Measurements from ENCODE around the gene COLQ.
"Not testable (repeated sequence)": the region's sequence is repeated elsewhere in the genome, so short reads cannot be mapped to it uniquely, and the experiment has no call there.

COLQ gene

DNA sequence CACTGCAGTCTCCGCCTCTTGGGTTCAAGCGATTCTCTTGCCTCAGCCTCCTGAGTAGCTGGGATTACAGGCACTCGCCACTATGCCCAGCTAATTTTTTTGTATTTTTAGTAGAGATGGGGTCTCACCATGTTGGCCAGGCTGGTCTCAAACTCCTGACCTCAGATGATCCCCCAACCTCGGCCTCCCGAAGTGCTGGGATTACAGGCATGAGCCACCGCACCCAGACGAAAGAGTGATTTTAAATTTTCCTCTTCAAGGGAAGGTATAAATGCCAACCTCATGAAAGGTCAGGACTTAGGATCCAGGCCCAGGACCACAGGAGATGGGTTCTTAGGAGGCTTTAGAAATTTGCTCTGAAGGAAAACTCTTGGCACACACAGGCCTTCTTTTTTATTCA is 110.5 kb downstream of the COLQ start:
- not testable (repeated sequence) for DNase-seq

DNA sequence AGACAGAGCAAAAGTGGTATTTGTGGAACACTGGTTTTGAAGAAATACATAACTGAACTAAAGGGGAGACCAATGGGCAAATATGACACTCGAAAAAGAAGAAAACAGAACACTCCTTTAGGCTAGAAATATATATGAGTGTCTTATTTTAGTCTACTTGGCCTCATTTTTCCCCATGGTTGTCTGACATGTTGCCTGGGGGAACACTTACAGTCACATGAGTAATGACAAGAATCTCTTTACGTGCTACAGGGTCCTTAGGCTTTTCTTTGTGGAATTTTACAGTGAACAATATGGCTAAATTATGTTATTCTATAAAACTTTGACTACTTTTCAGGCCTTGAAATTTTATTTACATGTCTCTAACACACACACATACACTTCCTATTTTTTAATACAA is 111.7 kb downstream of the COLQ start:
- DNase-seq, result no peak

DNA sequence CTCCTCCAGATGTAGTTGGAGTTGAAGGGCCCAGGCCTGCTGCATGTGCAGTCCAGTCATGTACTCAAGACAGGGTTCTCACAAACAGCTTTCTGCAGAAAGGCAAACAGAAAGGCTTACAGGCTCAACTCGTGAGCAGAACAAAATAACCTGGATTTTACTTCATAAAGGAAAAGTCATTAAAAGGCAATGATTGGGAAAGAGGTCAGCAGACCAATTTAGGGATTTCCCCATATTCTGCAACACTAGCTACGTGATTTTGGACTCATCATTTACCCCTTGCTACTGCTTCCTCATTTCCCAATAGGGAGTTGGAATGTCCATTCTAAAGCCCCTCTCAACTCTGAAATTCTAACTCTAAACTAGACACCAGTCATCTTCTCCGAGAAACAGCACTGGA is 112.3 kb downstream of the COLQ start:
- no peak for DNase-seq

DNA sequence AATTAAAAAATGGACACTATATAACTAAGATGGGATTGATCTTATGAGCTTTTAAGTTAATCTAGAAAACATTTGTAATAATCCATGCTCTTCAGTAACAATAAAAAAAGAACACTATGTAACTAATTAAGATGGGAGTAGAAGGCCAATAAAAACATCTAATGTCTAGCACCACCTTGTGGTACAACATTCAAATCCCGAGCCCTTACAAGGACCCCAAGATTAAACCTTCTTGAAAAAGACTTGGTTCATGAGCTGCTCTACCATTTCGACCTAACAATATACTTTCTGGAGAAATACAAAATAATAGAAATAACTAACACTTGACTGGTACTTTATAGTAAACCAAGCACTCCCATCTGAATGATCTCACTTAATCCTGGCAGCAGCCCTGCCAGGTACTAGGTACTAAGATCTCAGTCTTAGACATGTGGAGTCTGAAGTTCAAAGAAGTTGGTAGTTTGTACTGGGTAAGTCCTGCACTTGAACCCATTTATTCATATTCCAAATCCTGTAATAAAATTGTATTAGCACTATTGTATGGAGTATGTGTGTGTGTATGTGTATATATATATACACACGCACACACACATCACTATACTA is 116.0 kb downstream of the COLQ start:
- DNase-seq, result peak; percentile 6

DNA sequence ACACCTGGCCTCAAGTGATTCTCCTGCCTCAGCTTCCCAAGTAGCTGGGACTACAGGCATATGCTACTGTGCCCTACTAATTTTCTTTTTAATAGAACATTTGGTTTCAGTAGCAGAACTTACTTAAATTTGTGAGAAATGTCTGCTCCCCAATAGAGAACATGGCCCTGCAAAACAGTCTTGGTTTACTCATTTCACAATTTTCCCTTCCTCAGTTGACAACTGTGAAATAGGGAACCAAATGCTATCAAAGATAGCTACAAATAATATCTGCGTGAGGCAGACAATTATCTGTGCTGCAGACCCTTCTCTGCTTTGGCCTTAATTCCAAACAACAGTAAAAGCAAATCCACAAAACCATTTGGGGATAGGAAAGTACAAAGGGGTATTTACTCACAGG is 116.7 kb downstream of the COLQ start:
- no peak for DNase-seq

DNA sequence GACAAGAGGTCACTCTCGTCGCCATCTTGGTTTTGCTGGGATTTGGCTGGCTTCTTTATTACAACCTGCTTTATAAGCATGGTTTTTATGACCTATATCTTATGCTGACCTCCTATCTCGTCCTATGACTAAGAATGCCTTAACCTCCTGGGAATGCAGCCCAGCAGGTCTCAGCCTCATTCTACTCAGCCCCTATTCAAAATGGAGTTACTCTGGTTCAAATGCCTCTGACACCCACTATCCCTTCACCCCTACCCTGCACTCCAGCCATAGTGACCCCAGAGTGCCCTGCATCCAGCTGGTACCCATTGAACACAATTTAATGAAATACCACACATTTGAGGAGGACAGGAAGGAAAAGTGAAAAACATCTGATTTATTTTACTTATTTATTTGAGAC is 117.5 kb downstream of the COLQ start:
- no peak for DNase-seq

DNA sequence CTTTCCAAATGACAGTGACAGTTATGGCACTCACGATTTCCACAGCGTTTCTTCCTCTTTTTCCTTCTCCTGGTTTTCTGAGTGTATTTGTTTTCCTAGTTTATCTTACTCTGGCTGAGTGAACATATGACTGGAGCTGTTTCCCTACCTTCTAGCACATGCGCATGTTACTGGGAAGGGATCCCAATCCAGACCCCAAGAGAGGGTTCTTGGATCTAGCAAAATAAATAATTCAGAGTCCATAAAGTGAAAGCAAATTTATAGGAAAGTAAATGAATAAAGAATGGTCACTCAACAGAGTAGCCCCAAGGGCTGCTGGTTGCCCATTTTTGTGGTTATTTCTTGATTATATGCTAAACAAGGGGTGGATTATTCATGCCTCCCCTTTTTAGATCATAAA is 118.0 kb downstream of the COLQ start:
- no peak for DNase-seq

DNA sequence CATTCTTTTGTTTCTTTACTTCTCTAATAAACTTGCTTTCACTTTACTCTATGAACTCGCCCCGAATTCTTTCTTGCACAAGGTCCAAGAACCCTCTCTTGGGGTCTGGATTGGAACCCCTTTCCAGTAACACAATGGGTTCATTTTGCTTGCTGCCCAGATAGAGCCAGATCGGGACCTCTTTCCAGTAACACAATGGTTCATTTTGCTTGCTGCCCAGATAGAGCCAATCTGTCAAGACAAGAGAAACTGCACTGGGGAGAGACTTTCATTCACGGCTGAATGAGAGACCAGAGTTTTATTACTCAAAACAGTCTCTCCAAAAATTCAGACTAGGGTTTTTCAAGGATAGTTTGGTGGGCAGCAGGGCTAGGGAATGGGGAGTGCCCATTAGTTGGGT is 119.6 kb downstream of the COLQ start:
- DNase-seq, result no peak
